K562 (cell line): ENCODE results near the gene ADAM15. TPM values are rescaled to one million over a fixed set of nuclear protein-coding genes. Genes with fewer than 3 reads are reported as not detected.

ENCODE experiments used
- CHD1 ChIP-seq: fragments of 200-600 bp; sonication (generic); IDR thresholded peaks from one replicate; pipeline ENCODE4 v1.6.1; 2012; ENCODE audit warnings: mild to moderate bottlenecking, moderate library complexity, low read length, inconsistent platforms
- CREB1 ChIP-seq, 2 experiments: sonication (generic) in 1 of 2; formaldehyde crosslinking in 1 of 2; IDR thresholded peaks; 2 replicates each; pipeline versions ENCODE4 v1.6.1 to v1.8.0; 2012 to 2022; ENCODE audit warnings: inconsistent platforms in 1 of 2, mild to moderate bottlenecking in 1 of 2, missing genetic modification reagents in 1 of 2, moderate library complexity in 1 of 2
- ETV6 ChIP-seq, 3 experiments: fragments of 150-350 bp in 1 of 3; sonication (generic) in 1 of 3; formaldehyde crosslinking in 1 of 3; IDR thresholded peaks; 2 replicates each; pipeline versions ENCODE4 v1.6.1 to v1.8.0; 2014 to 2022; ENCODE audit warnings: borderline replicate concordance in 2 of 3, low read depth in 2 of 3, antibody characterized with exemption in 1 of 3, low read length in 1 of 3, mild to moderate bottlenecking in 1 of 3, missing genetic modification reagents in 1 of 3
- ILK ChIP-seq: fragments of 450-650 bp; IDR thresholded peaks from 2 replicates; pipeline ENCODE4 v1.6.1; 2016; ENCODE audit warnings: missing genetic modification characterization, low read depth, mild to moderate bottlenecking, missing compliant biosample characterization, moderate library complexity, borderline replicate concordance
- MAFF ChIP-seq: IDR thresholded peaks from 2 replicates; pipeline ENCODE4 v1.6.1; 2012; ENCODE audit warnings: low read length, improper control_type of control experiment
- SMC3 ChIP-seq: conservative IDR thresholded peaks from 2 replicates; pipeline ENCODE4 v1.6.1; 2011; ENCODE audit warnings: low read depth, low read length, improper control_type of control experiment; ENCODE audit not compliant: insufficient read depth
- TCFL5 ChIP-seq: fragments of 250-450 bp; sonication (Bioruptor Pico); conservative IDR thresholded peaks from 2 replicates; pipeline ENCODE4 v1.6.1; 2021; ENCODE audit warnings: mild to moderate bottlenecking, moderate library complexity, matching md5 sums
- TGIF2 ChIP-seq: sonication (generic); formaldehyde crosslinking; IDR thresholded peaks from 2 replicates; pipeline ENCODE4 v1.8.1; 2022; ENCODE audit warnings: mild to moderate bottlenecking, missing genetic modification reagents, moderate library complexity
- polyA plus RNA-seq, 8 experiments: library from polyadenylated mRNA; depleted of rRNA in 4 of 8; stranded (reverse) in 5 of 8; unstranded in 3 of 8; fragments of >200 nt; fragmentation: Nextera tagmentation in 2 of 8; fragmentation: Illumina TruSeq in 1 of 8; extraction: Ambion mirVana in 2 of 8; extraction: Trizol in 1 of 8; gene quantifications; 2 replicates each; pipeline versions ENCODE4 v1.2.1 to v1.2.3, GENCODE V29; 2011 to 2014; ENCODE audit warnings: inconsistent platforms in 1 of 8, missing spikeins in 1 of 8
- total RNA-seq, 7 experiments: library from RNA; depleted of rRNA in 6 of 7; stranded (reverse); fragments of >200 nt in 6 of 7; fragmentation: Illumina TruSeq in 2 of 7; extraction: Trizol in 2 of 7; gene quantifications; 2 replicates each; pipeline versions ENCODE4 v1.2.1 to v1.2.3, GENCODE V29; 2011 to 2021; ENCODE audit warnings: low replicate concordance in 1 of 7
- TF ChIP-seq, protein P1 (sequence below): fragments of 450-650 bp; IDR thresholded peaks from 2 replicates; pipeline ENCODE4 v1.6.1; 2016; ENCODE audit warnings: mild to moderate bottlenecking, moderate library complexity
- TF ChIP-seq, protein P2 (sequence below): sonication (generic); formaldehyde crosslinking; IDR thresholded peaks from 2 replicates; pipeline ENCODE4 v1.8.0; 2022; ENCODE audit warnings: missing genetic modification reagents, mild to moderate bottlenecking, borderline replicate concordance
- TF ChIP-seq, protein P3 (sequence below), 2 experiments: fragments of 450-650 bp in 1 of 2; sonication (generic) in 1 of 2; formaldehyde crosslinking; conservative IDR thresholded peaks; 2 replicates each; pipeline versions ENCODE4 v1.4.0 to v1.8.1; 2020 to 2022; ENCODE audit warnings: mild to moderate bottlenecking in 1 of 2, missing genetic modification reagents in 1 of 2

ADAM15 gene
- total and polyA plus RNA-seq, 9 of the 15 experiments (the other 6 are each of a cell fraction or from before 2014, with no cell fraction given): 0.69 to 72.3 (median 32.8) TPM

DNA sequence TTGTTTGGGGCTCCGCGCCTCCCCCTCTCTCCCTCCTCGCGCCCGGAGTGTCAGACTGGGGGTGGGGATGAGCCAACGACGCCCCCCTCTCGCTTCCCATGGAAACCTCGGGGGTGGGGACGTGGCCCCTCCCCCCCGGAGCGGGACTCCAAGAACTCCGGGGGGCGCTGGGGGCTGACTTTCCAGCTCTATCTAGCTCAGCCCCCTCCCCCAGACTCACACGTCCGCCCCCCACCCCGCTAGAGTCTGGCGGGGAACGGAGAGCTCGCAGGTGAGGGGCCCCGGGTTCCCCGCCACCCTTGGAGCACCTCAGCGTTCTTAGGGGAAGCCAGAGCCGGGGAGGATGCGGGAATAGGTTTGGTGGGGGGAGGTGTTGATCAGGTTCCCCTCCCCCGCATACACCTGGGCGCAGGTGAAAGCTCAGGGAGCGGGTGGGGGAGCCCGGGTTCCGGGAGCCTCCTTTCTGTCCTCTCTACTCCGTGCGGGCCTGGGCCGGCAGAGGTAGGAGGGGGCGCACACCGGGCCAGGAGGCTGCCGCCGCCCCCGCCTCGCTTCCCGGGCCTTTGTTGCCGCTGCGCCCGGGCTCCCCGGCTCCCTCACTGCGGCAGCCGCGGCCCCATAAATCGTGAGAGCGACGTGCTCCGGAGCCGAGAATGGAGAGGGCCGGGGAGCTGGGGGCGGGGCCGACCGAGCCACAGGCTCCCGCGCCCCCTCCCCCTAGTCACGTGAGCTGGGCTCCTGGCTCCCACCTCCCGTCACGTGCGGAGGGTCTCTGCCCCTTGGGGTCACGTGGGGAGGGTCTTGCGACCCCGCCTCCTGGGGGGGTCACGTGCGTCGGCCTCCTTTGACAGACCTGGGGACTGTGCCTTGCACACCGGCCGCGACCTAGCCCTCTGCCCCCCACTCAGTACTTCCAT lies 29.5 kb downstream of the ADAM15 start (continued):
- TF ChIP-seq, protein P1, sequence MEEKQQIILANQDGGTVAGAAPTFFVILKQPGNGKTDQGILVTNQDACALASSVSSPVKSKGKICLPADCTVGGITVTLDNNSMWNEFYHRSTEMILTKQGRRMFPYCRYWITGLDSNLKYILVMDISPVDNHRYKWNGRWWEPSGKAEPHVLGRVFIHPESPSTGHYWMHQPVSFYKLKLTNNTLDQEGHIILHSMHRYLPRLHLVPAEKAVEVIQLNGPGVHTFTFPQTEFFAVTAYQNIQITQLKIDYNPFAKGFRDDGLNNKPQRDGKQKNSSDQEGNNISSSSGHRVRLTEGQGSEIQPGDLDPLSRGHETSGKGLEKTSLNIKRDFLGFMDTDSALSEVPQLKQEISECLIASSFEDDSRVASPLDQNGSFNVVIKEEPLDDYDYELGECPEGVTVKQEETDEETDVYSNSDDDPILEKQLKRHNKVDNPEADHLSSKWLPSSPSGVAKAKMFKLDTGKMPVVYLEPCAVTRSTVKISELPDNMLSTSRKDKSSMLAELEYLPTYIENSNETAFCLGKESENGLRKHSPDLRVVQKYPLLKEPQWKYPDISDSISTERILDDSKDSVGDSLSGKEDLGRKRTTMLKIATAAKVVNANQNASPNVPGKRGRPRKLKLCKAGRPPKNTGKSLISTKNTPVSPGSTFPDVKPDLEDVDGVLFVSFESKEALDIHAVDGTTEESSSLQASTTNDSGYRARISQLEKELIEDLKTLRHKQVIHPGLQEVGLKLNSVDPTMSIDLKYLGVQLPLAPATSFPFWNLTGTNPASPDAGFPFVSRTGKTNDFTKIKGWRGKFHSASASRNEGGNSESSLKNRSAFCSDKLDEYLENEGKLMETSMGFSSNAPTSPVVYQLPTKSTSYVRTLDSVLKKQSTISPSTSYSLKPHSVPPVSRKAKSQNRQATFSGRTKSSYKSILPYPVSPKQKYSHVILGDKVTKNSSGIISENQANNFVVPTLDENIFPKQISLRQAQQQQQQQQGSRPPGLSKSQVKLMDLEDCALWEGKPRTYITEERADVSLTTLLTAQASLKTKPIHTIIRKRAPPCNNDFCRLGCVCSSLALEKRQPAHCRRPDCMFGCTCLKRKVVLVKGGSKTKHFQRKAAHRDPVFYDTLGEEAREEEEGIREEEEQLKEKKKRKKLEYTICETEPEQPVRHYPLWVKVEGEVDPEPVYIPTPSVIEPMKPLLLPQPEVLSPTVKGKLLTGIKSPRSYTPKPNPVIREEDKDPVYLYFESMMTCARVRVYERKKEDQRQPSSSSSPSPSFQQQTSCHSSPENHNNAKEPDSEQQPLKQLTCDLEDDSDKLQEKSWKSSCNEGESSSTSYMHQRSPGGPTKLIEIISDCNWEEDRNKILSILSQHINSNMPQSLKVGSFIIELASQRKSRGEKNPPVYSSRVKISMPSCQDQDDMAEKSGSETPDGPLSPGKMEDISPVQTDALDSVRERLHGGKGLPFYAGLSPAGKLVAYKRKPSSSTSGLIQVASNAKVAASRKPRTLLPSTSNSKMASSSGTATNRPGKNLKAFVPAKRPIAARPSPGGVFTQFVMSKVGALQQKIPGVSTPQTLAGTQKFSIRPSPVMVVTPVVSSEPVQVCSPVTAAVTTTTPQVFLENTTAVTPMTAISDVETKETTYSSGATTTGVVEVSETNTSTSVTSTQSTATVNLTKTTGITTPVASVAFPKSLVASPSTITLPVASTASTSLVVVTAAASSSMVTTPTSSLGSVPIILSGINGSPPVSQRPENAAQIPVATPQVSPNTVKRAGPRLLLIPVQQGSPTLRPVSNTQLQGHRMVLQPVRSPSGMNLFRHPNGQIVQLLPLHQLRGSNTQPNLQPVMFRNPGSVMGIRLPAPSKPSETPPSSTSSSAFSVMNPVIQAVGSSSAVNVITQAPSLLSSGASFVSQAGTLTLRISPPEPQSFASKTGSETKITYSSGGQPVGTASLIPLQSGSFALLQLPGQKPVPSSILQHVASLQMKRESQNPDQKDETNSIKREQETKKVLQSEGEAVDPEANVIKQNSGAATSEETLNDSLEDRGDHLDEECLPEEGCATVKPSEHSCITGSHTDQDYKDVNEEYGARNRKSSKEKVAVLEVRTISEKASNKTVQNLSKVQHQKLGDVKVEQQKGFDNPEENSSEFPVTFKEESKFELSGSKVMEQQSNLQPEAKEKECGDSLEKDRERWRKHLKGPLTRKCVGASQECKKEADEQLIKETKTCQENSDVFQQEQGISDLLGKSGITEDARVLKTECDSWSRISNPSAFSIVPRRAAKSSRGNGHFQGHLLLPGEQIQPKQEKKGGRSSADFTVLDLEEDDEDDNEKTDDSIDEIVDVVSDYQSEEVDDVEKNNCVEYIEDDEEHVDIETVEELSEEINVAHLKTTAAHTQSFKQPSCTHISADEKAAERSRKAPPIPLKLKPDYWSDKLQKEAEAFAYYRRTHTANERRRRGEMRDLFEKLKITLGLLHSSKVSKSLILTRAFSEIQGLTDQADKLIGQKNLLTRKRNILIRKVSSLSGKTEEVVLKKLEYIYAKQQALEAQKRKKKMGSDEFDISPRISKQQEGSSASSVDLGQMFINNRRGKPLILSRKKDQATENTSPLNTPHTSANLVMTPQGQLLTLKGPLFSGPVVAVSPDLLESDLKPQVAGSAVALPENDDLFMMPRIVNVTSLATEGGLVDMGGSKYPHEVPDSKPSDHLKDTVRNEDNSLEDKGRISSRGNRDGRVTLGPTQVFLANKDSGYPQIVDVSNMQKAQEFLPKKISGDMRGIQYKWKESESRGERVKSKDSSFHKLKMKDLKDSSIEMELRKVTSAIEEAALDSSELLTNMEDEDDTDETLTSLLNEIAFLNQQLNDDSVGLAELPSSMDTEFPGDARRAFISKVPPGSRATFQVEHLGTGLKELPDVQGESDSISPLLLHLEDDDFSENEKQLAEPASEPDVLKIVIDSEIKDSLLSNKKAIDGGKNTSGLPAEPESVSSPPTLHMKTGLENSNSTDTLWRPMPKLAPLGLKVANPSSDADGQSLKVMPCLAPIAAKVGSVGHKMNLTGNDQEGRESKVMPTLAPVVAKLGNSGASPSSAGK: no peak
- TF ChIP-seq TGIF2 (CRISPR knock-in tag) (no peak), SMC3 (no peak), MAFF (no peak), CHD1 (peak; percentile 58), TCFL5 (CRISPR knock-in tag) (no peak), CREB1 (IDR thresholded peaks at IDR 0.05) (no peak), CREB1 (CRISPR knock-in tag; IDR thresholded peaks at IDR 0.05) (0 out of 2 replicates have a peak, but pooled peaks have one; percentile 48), ETV6 (IDR thresholded peaks at IDR 0.05; ENCODE audit: borderline replicate concordance in 1 of 2, low read depth in 2 of 2, low read length in 1 of 2) (no peak), ETV6 (CRISPR knock-in tag; IDR thresholded peaks at IDR 0.05; ENCODE audit: borderline replicate concordance) (0 out of 2 replicates have a peak, but pooled peaks have one; percentile 77), ILK (tag) (no peak)
- TF ChIP-seq, protein P2, sequence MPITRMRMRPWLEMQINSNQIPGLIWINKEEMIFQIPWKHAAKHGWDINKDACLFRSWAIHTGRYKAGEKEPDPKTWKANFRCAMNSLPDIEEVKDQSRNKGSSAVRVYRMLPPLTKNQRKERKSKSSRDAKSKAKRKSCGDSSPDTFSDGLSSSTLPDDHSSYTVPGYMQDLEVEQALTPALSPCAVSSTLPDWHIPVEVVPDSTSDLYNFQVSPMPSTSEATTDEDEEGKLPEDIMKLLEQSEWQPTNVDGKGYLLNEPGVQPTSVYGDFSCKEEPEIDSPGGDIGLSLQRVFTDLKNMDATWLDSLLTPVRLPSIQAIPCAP (CRISPR knock-in tag): no peak
- TF ChIP-seq, protein P3, sequence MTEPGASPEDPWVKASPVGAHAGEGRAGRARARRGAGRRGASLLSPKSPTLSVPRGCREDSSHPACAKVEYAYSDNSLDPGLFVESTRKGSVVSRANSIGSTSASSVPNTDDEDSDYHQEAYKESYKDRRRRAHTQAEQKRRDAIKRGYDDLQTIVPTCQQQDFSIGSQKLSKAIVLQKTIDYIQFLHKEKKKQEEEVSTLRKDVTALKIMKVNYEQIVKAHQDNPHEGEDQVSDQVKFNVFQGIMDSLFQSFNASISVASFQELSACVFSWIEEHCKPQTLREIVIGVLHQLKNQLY (CRISPR knock-in tag; conservative IDR thresholded peaks at IDR 0.05): no peak
